Stimulated activated CD8-positive, alpha-beta memory T cell treated with anti-CD3 and anti-CD28 coated beads, Interleukin-15, amount 100 ng/mL, for 24 hours (primary cell): Measurements from ENCODE around the gene CD74.
"Not testable (repeated sequence)": the region's sequence is repeated elsewhere in the genome, so short reads cannot be mapped to it uniquely, and the experiment has no call there.

Experiments
- DNase-seq: peaks from one replicate; pipeline ENCODE4 v3.0.0-alpha.2; 2020; ENCODE audit warnings: low read depth

Gene CD74

DNA sequence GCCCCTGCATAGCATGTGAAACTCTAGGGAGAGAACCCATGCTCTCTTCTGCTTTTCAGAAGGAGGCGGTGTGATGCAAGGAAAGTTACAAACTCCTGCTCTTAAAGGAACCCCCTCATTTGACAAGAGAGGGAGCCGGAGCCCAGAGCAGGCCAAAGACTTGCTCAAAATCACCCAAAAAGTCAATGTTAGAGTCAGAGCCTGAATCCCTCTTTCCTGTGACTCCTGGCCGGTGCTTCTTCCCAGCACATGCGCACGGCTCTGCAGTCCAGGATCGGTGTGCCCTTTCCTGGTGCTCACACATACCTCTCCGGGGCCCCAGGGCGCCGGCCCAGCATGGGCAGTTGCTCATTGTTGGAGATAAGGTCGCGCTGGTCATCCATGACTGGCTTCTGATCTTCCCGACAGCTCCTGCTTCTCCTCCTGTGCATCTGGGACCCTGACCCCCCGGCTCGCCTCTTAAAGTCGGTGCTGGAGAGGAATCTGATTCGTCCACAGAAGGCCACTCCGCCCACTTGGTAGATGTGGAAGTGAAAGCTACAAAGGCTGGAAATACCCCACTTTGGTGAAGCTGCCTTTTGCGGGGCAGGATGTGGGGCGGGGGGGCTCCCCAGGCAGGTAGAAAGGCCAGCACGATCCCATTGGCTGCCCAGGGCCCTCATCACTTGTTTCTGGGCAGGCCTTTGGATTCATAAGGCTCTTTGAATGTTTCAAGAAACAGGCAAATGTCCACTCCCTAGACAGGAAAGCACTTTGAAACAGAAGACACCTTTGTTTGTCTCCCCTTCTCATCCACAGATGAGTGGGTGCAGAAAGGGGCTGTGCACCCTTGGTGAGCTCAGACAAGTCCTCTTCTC is at the start of gene CD74:
TSS of gene CD74 (minus strand) at position 592 of the 857 bp plus-strand sequence. CDS start at position 431, 161 bp downstream.
- peak; percentile 50 for DNase-seq

DNA sequence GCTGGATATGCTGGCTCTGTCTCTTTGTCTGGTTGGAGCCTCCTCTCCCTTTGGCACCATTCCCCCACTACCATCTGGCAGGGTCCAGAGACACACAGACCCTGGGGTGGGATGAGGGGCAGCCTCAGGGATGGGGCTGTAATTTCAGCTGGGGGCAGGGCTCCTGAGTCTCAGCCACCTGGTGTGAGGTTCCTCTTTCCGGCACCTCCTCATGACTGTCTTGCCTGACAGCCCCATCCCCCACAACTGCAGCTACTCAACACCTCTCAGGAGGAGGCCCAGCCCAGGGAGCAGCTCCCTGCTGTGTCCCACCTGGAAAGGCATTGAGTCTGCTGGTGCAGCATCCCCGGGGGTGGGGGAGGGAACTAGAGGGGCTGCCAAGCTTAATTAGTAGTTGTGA is 48.5 kb upstream of the CD74 start:
- no peak for DNase-seq

- DNase-seq = no peak
These were observed 48.1 kb upstream of the CD74 start for GRCh38 chr5:150460781-150461180.

- DNase-seq = peak; percentile 92
These were observed 46.3 kb upstream of the CD74 start for GRCh38 chr5:150458802-150459557.

DNA sequence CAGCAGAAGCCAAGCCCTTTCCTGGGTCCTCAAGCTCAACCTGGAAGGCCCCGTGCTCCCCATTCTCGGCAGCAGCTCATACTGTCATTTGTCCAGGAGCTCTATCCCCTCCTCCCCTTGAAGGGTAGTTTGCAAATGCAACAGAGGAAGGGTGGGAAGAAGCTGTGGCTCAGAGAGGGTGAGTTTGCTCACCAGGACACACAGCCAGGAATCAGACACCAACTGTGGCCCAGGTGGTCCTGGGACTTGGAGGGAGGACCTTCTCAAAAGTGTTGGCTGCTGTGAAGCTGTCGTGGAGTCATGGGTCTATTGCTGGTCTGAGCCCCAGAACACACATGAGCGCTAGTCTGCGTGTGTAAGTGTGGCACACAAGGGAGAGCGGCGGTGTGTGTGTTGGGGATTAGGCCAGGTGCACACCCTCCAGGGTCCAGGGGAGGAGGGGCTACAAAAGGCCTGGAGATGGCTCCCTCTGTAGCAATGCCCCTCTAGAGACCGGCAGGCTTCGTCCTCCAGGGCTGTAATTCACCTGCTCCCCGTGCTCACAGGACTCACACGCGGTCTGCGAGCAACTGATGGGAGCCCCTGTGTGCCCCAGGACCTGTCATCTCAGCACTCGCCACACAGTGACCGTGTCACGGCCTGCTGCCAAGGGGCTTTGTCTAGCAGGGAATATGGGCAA is 45.0 kb upstream of the CD74 start:
- no peak for DNase-seq

GRCh38 chr5:150457121-150457520 is 44.4 kb upstream of the CD74 start:
- DNase-seq = no peak

GRCh38 chr5:150454492-150455229 is 42.0 kb upstream of the CD74 start:
- no peak for DNase-seq

GRCh38 chr5:150454027-150454426 is 41.3 kb upstream of the CD74 start:
- DNase-seq = not testable (repeated sequence)

- DNase-seq = no peak
These were observed 40.2 kb upstream of the CD74 start for GRCh38 chr5:150452914-150453313.

DNA sequence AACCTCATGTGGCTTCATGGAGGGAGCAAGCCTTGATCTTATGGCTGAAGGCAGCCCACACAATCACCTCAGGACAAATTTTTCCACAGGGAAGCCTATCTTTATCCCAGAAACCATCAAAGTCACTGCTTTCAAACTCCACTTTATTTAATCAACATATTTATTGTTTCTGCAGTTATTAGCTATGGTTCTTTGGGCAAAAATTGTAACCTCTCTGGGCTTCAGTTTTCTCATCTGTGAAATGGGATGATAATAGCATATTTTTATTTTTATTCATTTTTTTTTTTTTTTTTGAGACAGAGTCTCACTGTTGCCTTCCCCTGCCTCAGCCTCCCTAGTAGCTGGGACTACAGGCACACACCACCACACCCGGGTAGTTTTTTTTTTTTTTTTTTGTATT is 38.9 kb upstream of the CD74 start:
- no peak for DNase-seq

GRCh38 chr5:150449517-150450339 is 37.0 kb upstream of the CD74 start, which contains the start of gene RPS14:
TSS of gene RPS14 (minus strand) at chr5:150449739. CDS start at chr5:150447733, 2,006 bp downstream.
- peak; percentile 85 for DNase-seq

DNA sequence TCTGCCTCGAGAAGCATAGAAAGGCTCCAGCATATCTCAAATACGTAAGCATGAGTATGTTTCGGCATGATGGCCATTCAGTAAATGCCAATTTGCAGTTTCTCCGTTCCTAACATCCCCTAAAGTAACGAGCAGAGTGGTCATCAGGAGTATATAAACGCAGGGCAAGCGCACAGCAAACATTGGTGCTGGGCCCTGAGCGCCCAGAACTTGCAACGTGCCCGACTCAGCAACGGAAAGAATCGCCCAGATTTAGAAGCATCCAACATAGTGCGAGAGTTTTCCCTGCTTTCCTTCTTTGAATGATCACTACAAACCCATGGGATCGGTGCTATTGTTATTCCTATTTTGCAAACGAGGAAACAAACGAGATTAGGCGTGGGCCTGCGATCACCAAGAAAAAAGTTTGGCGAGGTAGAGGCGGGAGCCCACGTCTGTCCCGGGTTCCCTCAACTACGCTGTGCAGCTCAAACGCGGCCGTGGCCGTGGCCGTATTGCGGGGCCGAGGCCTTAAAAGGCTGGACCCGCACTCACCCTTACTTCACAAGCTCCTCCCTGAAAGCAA is 36.3 kb upstream of the CD74 start:
- no peak for DNase-seq

DNA sequence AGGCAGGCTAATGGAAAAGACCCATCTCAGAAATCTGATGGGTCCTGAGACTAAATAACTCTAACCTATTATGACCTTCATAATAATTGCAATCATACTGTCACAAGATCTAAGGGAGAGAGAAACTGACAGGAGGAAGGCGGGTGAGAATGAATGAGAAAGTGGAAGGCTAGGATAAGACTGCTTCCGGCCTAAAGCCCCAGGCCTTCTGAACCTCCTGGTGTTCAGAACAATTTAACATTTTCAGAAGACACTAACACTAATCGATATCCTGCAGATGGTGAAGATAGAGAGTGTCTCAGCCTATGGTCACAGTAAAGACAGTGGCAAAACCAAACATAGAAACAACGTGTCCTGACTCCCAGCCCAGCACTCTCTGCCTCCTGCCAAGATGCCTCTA is 35.6 kb upstream of the CD74 start:
- no peak for DNase-seq

GRCh38 chr5:150447188-150447587 is 34.5 kb upstream of the CD74 start:
- no peak for DNase-seq

GRCh38 chr5:150446583-150446982 is 33.9 kb upstream of the CD74 start:
- DNase-seq = no peak

DNA sequence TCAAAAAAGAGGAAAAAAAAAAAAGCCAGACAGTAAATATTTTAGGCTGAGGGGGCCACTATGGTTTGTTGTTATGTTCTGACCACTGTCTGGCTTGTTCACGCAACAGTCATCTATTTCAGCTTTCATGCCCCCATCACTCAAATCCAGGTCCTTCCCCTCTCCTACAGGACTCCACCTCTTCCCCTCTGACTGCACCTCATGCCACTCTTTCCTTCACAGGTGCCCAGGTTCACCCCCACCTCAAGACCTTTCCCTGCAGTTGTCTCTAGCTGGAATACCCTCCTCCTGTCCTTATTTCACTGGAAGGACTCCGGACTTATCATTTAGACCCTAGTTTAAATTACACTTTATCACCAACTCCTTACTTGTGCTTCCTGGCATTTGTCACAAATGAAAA is 33.4 kb upstream of the CD74 start:
- DNase-seq = no peak

DNA sequence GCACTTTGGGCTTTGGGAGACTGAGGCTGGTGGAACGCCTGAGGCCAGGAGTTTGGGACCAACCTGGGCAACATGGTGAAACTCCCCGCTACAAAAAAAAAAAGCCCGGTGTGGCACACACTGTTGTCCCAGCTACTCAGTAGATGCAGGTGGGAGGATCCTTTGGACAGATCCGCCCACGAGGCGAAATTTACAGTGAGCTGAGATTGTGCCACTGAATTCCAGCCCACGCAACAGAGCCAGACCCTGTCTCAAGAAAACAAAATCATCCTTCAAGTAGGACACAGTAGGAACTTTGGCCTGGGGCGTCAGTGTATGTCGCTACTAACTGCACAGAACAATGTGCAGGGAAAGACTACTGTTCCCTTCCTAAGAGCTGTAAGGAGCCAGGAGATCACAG is 32.1 kb upstream of the CD74 start:
- no peak for DNase-seq

DNA sequence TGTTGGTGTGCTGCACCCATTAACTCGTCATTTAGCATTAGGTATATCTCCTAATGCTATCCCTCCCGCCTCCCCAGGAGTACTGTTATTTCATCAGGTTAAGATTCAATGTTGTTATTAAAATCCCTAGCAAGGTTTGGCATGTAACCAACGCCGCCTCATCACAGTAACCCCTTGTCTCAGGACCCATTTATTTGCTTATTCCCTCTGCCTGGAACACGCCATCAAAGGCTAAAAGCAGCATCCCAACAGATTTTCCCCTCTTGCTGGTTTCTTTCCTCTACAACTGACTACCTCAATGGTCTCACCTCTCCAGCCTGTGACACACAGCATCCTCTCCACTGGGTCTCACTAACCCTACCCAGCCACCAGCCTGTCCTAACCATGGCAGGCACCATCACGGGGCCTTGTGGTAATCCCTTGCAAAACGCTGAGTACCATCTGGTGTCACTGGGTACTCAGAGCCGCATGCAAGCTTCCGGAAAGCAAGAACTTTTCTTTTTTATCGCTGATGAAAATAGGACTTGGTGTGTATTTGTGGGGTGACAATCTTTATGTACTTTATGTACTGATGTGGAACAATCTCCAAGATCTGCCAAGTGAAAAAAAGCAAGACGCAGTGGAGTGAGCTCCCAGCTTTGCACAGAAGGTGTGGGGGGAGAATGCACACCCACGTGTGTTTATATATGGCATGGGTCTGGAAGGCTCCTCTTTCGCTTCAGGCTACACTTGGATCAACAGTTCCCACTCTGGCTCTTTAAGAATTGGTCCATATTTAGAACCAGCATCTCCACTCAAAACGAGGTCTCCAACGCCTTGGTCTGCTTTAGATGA is 30.7 kb upstream of the CD74 start:
- no peak for DNase-seq

DNA sequence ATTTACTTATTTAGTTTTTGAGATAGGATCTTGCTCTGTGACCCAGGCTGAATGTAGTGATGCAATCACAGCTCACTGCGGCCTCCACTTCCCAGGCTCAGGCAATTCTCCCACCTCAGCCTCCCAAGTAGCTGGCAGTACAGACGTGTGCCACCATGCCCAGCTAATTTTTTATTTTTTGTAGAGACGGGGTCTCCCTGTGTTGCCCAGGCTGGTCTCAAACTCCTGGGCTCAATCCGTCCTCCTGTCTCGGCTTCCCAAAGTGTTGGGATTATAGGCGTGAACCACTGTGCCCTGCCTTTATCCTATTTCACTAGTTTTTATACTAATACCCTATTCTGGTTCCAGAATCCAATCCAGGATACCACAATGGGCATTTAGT is 30.0 kb upstream of the CD74 start:
- DNase-seq = no peak
